ENCODE results near the gene EPN2.

EPN2 gene

DNA sequence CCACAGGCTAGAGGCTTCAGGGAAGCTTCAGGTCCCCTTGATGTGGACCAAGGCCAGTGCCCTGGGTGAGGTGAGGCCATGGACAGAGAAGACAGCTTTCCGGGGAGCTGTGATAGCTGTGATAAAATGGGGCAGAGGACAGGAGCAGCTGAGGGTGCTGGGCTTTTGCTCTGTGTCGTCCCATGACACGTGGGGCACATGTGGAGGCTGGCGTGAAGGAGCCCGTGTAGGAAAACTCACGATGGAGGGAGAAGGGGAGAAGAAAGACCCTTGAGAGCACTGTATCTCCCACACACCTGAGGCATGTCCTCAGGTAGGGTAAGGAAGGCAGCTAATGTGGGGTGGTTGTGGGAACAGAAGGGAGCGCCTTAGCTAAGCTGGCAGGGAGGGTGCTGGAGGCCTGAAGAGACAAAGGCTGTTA lies 104.1 kb downstream of the EPN2 start:
- TF ChIP-seq CTCF (IDR thresholded peaks at IDR 0.05; ENCODE audit: low read depth, low read length, missing control alignments), result no peak
- no peak overlapping the region for H3K4me3 ChIP-seq (ENCODE audit: low read depth, low read length)
- no peak for DNase-seq (ENCODE audit: low read depth)

DNA sequence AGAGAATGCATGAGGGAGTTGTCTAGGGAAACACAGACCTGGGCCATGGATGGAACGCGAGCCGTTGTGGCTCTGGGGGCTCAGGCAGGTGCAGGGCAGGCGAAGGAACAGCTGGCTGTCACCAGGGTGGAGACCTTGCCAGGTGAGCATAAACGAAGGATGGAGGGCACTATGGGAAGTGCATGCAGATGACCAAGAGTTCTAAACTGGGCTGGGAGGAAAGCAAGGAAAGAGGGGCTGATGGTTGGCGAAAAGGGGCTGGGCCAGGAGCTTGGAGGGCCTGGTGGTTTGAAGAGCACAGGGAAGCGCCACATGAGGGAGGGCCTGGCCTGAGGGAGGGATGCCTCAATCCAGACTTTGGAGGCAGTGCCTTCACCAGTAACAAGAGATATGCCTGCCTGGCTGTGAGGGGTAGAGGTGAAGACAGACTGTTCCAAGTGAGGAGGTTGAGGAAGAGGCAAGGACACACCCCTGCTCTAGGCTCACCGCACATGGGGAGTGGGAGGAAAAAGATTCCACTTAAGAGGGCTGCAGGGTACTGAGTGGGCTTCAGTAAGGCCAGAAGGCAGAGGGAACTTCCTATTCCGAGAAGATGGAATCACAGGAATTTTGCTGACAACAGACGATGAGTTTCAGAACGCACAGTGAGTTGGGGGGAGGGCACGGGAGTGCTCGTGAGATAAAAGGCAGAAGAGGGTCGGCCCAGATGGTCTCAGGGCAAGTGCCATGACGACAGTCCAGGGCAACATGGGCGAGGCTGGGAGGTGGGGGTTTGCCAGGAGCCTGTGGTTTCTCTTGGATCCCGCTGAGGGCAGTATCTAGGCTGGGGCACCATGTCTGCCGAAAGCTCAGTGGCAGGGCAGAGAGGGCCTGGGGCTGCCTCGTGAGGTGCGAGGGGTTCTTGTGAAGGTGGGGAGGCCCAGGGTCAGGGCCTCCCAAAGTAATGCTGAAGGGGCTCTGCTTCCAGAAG lies 104.8 kb downstream of the EPN2 start:
- H3K4me3 ChIP-seq (ENCODE audit: low read depth, low read length), result no peak overlapping the region
- DNase-seq (ENCODE audit: low read depth), result no peak
- TF ChIP-seq CTCF (IDR thresholded peaks at IDR 0.05; ENCODE audit: low read depth, low read length, missing control alignments), result no peak

DNA sequence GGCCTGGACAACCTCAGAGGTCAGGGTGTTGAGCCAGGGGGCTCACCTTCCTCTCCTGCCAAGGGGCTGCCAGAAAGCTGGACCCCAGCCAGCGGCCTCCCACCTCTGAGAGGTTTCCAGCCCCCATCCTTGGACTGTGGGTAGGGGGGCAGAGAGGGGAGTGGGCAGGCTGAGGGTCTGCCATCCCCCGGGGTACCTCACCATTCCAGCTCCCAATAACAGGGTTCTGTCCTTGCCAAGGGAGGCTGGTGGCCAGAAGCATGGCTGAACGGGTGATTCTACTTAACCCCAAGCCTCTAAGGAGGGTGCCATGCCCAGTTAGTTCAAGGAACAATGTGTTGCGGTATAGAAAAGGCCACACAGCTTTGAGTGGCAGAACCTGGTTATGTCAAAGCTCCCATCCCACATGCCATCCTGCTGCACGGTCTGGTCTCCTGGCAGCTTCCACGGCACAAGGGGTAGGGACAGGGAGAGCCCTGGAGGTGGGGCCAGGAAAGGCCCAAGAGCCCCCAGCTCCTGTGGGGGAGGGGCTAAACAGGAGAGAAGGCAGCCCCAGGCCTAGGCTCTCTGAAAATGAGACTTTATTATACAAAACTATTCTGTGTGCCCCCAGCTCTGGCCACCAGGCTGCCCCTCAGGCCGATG lies 105.6 kb downstream of the EPN2 start:
- H3K4me3 ChIP-seq (ENCODE audit: low read depth, low read length), result no peak overlapping the region
- no peak for TF ChIP-seq CTCF (IDR thresholded peaks at IDR 0.05; ENCODE audit: low read depth, low read length, missing control alignments)
- no peak for DNase-seq (ENCODE audit: low read depth)

DNA sequence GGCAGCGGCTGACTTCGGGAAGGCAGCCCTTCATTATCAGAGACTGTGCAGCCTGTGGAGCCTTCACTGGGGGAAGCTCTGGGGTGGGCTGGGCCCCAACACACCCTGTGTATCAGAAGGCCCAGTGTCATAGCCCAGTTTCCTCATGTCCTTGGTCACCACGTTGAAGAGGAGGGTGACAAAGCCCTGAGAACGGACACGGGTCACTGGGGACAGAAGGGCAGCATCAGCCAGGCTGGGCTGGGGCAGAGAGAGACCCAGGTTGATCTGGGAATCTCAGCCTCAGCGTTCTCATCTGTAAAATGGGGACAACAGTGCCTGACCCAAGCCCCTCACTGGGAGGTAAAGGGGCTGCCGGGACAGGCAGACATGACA lies 106.1 kb downstream of the EPN2 start:
- no peak for DNase-seq (ENCODE audit: low read depth)
- TF ChIP-seq CTCF (IDR thresholded peaks at IDR 0.05; ENCODE audit: low read depth, low read length, missing control alignments), result no peak
- no peak overlapping the region for H3K4me3 ChIP-seq (ENCODE audit: low read depth, low read length)

DNA sequence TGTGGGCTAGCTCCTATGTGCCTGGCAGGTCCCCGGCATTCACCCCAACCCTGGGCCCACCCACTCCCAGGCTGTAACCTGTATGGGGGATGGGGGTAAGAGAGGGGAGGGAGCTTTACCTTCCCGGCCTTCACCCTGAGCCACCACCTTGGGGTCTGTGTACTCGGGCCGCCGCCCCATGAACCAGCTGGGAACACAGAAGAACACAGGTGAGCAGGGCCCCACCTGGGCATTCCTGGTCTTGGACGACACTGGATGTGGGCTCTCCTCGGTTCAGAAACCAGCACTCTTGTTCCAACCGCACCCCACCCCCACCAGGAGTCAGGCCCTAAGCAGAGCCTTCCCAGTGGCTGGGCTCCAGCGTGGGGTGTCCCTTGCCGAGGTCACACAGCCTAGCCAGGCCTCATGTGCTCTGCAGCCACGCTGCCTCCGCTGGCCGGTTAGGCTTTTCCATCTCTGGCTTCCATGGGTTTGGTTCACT lies 106.5 kb downstream of the EPN2 start:
- H3K4me3 ChIP-seq (ENCODE audit: low read depth, low read length), result no peak overlapping the region
- TF ChIP-seq CTCF (IDR thresholded peaks at IDR 0.05; ENCODE audit: low read depth, low read length, missing control alignments), result no peak
- DNase-seq (ENCODE audit: low read depth), result no peak

DNA sequence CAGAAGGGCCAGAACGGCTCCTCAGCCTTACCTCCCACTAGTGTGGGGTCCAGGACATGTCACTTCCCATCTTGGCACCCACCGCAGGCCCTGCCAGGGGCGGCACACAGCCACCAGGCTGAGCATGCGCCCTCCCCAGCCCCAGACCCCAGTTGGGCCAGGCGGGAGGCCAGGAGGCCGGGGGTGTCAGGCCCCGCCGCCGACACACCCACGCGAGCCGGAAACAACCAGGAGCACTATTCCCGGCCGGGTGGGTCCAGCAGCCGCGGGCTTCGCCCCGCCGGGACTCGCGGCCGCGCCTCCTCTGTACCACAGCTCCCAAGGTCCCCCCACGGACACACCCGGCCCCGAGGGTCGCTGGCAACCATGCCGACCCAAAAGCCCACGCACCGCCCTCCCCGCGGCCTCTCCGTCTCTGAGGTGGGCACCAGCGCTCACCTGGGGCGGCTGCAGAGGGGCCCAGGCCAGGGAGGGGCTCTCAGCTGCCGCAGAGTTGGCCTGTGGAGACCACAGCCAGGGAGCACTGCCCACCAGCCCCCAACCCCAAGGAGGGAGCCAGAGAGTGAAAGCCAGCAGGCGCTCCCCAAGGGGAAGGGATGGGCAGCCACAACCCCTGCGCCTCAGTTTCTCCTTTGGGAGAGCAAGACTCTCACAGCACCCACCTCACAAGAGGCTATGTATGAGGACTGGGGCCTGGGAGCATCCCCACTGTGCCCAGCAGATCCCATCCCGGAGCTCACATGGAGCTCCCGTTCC lies 107.3 kb downstream of the EPN2 start:
- DNase-seq (ENCODE audit: low read depth), result no peak
- no peak for TF ChIP-seq CTCF (IDR thresholded peaks at IDR 0.05; ENCODE audit: low read depth, low read length, missing control alignments)
- H3K4me3 ChIP-seq (ENCODE audit: low read depth, low read length), result no peak overlapping the region

All from GM12864 (cell line).